PFSK-1 (cell line): ENCODE results near the gene DAND5.

Experiments
- FOXP2 ChIP-seq: optimal IDR thresholded peaks from 2 replicates; pipeline ENCODE3; 2011; ENCODE audit warnings: borderline replicate concordance, control low read depth, inconsistent platforms; ENCODE audit not compliant: insufficient read depth; ENCODE audit errors: extremely low read length, extremely low read depth
- POLR2AphosphoS5 ChIP-seq: IDR thresholded peaks from 2 replicates; pipeline ENCODE4 v1.6.1; 2012; ENCODE audit warnings: low read depth, mild to moderate bottlenecking, control low read depth, low read length, moderate library complexity
- REST ChIP-seq, 2 experiments: IDR thresholded peaks; 2 replicates each; pipeline versions ENCODE4 v1.6.1 to v1.8.0; 2011 to 2012; ENCODE audit warnings: low read depth in 2 of 2, low read length in 2 of 2, control low read depth in 1 of 2, inconsistent platforms in 1 of 2, mild to moderate bottlenecking in 1 of 2, moderate library complexity in 1 of 2; ENCODE audit not compliant: insufficient read depth in 1 of 2
- SIN3A ChIP-seq: IDR thresholded peaks from 2 replicates; pipeline ENCODE4 v1.6.1; 2012; ENCODE audit warnings: mild to moderate bottlenecking, low read length, moderate library complexity, borderline replicate concordance; ENCODE audit not compliant: insufficient read depth
- TAF1 ChIP-seq: IDR thresholded peaks from 2 replicates; pipeline ENCODE4 v1.6.1; 2012; ENCODE audit warnings: low read length, control low read depth, borderline replicate concordance; ENCODE audit not compliant: insufficient read depth

DAND5 gene

GRCh38 chr19:13005253-13005652, 35.9 kb downstream of the DAND5 start:
- no peak for TF ChIP-seq TAF1
- TF ChIP-seq SIN3A = no peak
- TF ChIP-seq POLR2AphosphoS5 = no peak
- TF ChIP-seq REST (IDR thresholded peaks at IDR 0.05; ENCODE audit: insufficient read depth in 1 of 2, low read depth in 2 of 2, low read length in 2 of 2) = no peak
- no peak for TF ChIP-seq FOXP2

- no peak for TF ChIP-seq POLR2AphosphoS5
- TF ChIP-seq REST (IDR thresholded peaks at IDR 0.05; ENCODE audit: insufficient read depth in 1 of 2, low read depth in 2 of 2, low read length in 2 of 2) = no peak
- TF ChIP-seq TAF1 = no peak
- TF ChIP-seq SIN3A = no peak
- no peak for TF ChIP-seq FOXP2
Measured at GRCh38 chr19:13005861-13006370, 36.5 kb downstream of the DAND5 start.

- TF ChIP-seq FOXP2 (no peak), REST (IDR thresholded peaks at IDR 0.05; ENCODE audit: insufficient read depth in 1 of 2, low read depth in 2 of 2, low read length in 2 of 2) (no peak), POLR2AphosphoS5 (no peak)
Measured at GRCh38 chr19:13006431-13007281, 37.3 kb downstream of the DAND5 start.

GRCh38 chr19:13007292-13008045, 38.1 kb downstream of the DAND5 start:
- no peak for TF ChIP-seq TAF1
- no peak for TF ChIP-seq POLR2AphosphoS5
- TF ChIP-seq SIN3A = no peak
- no peak for TF ChIP-seq FOXP2
- TF ChIP-seq REST (IDR thresholded peaks at IDR 0.05; ENCODE audit: insufficient read depth in 1 of 2, low read depth in 2 of 2, low read length in 2 of 2) = no peak
